ENCODE results near the gene PIKFYVE. TPM values are rescaled to one million over a fixed set of nuclear protein-coding genes. Genes with fewer than 3 reads are reported as not detected.

The PIKFYVE gene
- total RNA-seq, 3 donors from 2014 or later, result 33.8 to 55.8 (median 45.1) TPM

- no peak for DNase-seq (ENCODE audit: low spot score in 2 of 2)
- Histone ChIP-seq H3K36me3 (peaks cover under 1% of the 10 kb centered on the region), H3K9me3 (no peaks in the 10 kb centered on the region), H3K4me3 (peak overlapping the region; percentile 19 to 63 (median 45)), H3K27me3 (no peaks in the 10 kb centered on the region), H3K4me1 (no peaks in the 10 kb centered on the region), H3K27ac (peak overlapping the region in 1 of 2 donors; percentile 36)
- intact Hi-C loops (cut with DNase I; ENCODE audit: low total_unique reads), result no loop called here
- no peak for TF ChIP-seq POLR2A (IDR thresholded peaks at IDR 0.05)
- no peak for TF ChIP-seq POLR2AphosphoS5 (IDR thresholded peaks at IDR 0.05)
- TF ChIP-seq CTCF (IDR thresholded peaks at IDR 0.05), result no peak
These were observed 93.6 kb downstream of the PIKFYVE start for GRCh38 chr2:208359632-208359986.

GRCh38 chr2:208360259-208361076 is 94.4 kb downstream of the PIKFYVE start:
- no peak overlapping the region for H3K27ac ChIP-seq
- H3K27me3 ChIP-seq, result no peaks in the 10 kb centered on the region
- intact Hi-C loops (cut with DNase I; ENCODE audit: low total_unique reads), result no loop called here
- no peak for TF ChIP-seq POLR2AphosphoS5 (IDR thresholded peaks at IDR 0.05)
- no peak for TF ChIP-seq CTCF (IDR thresholded peaks at IDR 0.05)
- TF ChIP-seq POLR2A (IDR thresholded peaks at IDR 0.05), result no peak
- DNase-seq (ENCODE audit: low spot score in 2 of 2), result no peak
- H3K4me3 ChIP-seq, result peak overlapping the region in 2 of 3 donors; percentile 45 to 63
- peaks cover 0 to 6% of the 10 kb centered on the region in 2 donors for H3K9me3 ChIP-seq
- no peaks in the 10 kb centered on the region for H3K36me3 ChIP-seq
- no peaks in the 10 kb centered on the region for H3K4me1 ChIP-seq

GRCh38 chr2:208361077-208361441 is 95.0 kb downstream of the PIKFYVE start:
- no peak overlapping the region for H3K4me3 ChIP-seq
- peaks cover 0 to 7% of the 10 kb centered on the region in 2 donors for H3K9me3 ChIP-seq
- H3K27me3 ChIP-seq, result no peaks in the 10 kb centered on the region
- intact Hi-C loops (cut with DNase I; ENCODE audit: low total_unique reads), result no loop called here
- no peaks in the 10 kb centered on the region for H3K36me3 ChIP-seq
- H3K27ac ChIP-seq, result no peak overlapping the region
- no peak for DNase-seq (ENCODE audit: low spot score in 2 of 2)
- no peaks in the 10 kb centered on the region for H3K4me1 ChIP-seq
- no peak for TF ChIP-seq POLR2A (IDR thresholded peaks at IDR 0.05)

GRCh38 chr2:208363485-208363884 is 97.4 kb downstream of the PIKFYVE start:
- no peak for TF ChIP-seq CTCF (IDR thresholded peaks at IDR 0.05)
- no peak for TF ChIP-seq POLR2AphosphoS5 (IDR thresholded peaks at IDR 0.05)
- TF ChIP-seq POLR2A (IDR thresholded peaks at IDR 0.05), result no peak
- DNase-seq (ENCODE audit: low spot score in 2 of 2), result no peak
- Histone ChIP-seq H3K4me1 (no peaks in the 10 kb centered on the region), H3K27me3 (no peaks in the 10 kb centered on the region), H3K36me3 (no peaks in the 10 kb centered on the region), H3K27ac (no peak overlapping the region), H3K4me3 (no peak overlapping the region), H3K9me3 (peaks cover 0 to 7% of the 10 kb centered on the region in 2 donors)
- intact Hi-C loops (cut with DNase I; ENCODE audit: low total_unique reads), result no loop called here

GRCh38 chr2:208366215-208367127 is 100.4 kb downstream of the PIKFYVE start:
- no peak for DNase-seq (ENCODE audit: low spot score in 2 of 2)
- intact Hi-C loops (cut with DNase I; ENCODE audit: low total_unique reads), result no loop called here
- Histone ChIP-seq H3K9me3 (peaks cover 0 to 7% of the 10 kb centered on the region in 2 donors), H3K4me1 (no peaks in the 10 kb centered on the region), H3K4me3 (no peak overlapping the region), H3K27ac (no peak overlapping the region), H3K27me3 (no peaks in the 10 kb centered on the region), H3K36me3 (no peaks in the 10 kb centered on the region)
- TF ChIP-seq CTCF (IDR thresholded peaks at IDR 0.05) (no peak), POLR2AphosphoS5 (IDR thresholded peaks at IDR 0.05) (no peak), POLR2A (IDR thresholded peaks at IDR 0.05) (no peak)

Measured in breast epithelium (tissue), 4 donors.